GM19372 (cell line): Measurements from ENCODE around the gene MB21D2.
"Not testable (repeated sequence)": the region's sequence is repeated elsewhere in the genome, so short reads cannot be mapped to it uniquely, and the experiment has no call there.

ENCODE experiments used
- ATAC-seq: cut with Tn5 transposase; IDR thresholded peaks from one replicate; pipeline ENCODE4 v1.9.1; 2021; ENCODE audit warnings: mild to moderate bottlenecking, low read depth, moderate library complexity; ENCODE audit not compliant: unreplicated experiment

The MB21D2 gene, protein sequence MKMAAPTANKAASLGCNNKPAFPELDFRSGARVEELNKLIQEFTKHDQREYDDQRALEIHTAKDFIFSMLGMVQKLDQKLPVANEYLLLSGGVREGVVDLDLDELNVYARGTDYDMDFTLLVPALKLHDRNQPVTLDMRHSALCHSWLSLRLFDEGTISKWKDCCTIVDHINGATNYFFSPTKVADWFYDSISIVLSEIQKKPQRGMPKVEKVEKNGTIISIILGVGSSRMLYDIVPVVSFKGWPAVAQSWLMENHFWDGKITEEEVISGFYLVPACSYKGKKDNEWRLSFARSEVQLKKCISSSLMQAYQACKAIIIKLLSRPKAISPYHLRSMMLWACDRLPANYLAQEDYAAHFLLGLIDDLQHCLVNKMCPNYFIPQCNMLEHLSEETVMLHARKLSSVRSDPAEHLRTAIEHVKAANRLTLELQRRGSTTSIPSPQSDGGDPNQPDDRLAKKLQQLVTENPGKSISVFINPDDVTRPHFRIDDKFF

DNA sequence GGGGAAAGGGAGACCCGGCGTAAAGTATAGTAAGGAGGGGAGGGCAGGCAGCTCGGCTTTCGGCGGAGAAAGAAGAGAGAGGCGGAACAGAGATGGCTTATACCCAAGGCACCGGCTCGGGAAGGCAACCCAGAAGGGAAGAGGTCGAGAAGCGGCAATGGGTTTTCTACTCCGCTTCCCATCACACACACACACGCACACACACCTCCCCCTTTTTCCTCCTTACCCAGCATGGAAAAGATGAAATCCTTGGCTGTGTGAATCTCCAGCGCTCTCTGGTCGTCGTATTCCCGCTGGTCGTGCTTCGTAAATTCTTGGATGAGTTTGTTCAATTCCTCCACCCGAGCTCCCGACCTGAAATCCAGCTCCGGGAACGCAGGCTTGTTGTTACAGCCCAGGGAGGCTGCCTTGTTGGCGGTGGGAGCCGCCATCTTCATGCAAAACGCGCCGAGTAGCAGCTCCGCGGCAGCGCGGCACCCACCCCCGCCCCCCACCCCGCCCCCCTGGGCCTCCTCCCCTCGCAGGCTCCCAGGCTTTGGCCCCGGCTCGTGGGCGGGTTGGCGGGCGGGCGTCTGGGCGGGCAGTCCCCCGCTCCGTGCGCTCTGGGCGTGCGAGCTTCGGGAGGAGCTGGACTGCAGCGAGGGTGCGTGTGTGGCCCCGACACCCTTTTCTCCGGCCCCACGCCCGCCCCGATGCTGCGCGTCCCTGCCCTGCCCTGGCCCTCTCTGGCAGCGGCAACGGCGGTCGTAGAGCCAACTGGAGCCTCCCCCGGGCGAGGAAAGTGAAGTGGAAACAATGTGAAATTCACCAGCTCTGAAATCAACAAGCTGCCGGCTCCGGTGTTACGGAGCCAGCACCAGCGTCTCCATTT lies at the start of gene MB21D2:
TSS of gene MB21D2 (minus strand) at position 453 of the 871 bp plus-strand sequence. CDS start at position 437, 16 bp downstream.
- peak; percentile 53 for ATAC-seq

DNA sequence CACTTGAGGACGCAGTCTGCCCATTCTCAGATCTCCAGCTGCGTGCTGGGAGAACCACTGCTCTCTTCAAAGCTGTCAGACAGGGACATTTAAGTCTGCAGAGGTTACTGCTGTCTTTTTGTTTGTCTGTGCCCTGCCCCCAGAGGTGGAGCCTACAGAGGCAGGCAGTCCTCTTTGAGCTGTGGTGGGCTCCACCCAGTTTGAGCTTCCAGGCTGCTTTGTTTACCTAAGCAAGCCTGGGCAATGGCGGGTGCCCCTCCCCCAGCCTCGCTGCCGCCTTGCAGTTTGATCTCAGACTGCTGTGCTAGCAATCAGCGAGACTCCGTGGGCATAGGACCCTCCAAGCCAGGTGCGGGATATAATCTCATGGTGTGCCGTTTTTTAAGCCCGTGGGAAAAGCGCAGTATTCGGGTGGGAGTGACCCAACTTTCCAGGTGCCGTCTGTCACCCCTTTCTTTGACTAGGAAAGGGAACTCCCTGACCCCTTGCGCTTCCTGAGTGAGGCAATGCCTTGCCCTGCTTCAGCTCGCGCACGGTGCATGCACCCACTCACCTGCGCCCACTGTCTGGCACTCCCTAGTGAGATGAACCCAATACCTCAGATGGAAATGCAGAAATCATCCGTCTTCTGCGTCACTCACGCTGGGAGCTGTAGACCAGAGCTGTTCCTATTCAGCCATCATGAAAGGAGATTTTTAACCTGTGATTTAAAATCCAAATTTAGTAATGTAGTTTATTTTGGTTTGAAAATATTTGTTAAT lies 47.5 kb upstream of the MB21D2 start:
- ATAC-seq = not testable (repeated sequence)

DNA sequence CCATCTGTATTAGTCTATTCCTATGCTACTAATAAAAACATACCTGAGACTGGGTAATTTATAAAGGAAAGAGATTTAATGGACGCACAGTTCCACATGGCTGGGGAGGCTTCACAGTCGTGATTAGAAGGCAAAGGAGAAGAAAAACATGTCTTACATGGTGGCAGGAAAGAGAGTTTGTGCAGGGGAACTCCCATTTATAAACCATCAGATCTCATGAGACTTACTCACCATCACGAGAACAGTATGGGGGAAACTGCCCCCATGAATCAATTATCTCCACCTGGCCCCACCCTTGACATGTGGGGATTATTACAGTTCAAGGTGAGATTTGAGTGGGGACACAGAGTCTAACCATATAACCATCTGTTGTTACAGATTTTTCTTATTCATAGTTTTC lies 42.1 kb upstream of the MB21D2 start:
- no peak for ATAC-seq

DNA sequence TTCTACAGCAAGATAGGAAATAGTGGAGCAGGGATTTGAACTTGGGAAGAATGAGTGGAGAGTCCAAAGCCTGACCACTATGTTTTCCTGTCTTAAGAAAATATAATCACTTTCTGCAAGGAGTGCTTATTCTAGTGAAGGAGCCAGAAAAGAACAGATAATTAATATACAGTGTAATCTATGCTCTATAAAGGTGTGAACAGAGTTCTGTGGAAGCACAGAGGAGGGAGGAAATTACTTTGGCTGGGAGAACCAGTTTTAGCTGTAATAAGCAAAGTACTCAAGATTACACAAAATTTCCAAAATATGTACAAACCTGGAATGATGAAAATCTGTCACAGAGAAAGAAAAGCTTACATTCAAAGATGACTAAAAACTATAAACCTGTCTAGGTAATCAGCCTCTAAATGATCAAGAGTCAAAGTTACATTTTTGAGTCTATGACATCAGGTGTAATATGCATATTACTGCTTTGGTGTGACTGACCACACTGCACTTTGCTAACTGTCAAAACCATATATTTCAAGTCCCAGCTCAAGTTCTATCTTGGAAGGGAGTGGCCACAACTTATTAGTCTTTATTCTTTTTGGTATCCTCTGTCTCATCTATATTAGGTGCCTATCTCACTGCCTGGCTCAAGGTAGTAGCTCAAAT lies 40.7 kb upstream of the MB21D2 start:
- ATAC-seq = no peak

DNA sequence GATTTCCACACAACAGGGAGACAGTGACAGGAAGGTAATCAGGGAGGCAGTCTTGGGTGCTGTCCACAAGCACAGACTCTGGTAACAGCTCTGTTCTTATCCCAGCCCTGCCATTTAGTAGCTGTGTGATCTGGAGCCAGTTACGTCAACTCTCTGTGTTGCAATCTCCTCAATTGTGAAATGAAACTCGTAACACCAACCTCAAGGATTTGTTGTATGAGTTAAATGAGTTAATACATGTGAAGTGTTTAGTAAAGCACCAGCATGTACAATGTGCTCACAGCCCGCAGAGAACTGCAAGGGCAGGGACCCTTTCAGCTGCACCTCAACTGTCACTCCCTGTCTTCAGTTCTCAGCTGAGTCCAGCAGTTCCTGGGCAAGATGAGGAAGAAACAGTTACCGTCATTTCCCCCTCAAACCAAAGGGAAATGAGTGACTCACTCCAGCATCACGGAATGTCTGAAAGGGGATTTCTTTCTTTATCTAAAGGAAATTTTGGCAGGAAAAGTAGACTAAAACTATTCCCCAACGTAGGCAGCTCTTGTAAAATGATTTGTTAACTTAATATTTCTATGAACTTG lies 39.9 kb upstream of the MB21D2 start:
- ATAC-seq = no peak

DNA sequence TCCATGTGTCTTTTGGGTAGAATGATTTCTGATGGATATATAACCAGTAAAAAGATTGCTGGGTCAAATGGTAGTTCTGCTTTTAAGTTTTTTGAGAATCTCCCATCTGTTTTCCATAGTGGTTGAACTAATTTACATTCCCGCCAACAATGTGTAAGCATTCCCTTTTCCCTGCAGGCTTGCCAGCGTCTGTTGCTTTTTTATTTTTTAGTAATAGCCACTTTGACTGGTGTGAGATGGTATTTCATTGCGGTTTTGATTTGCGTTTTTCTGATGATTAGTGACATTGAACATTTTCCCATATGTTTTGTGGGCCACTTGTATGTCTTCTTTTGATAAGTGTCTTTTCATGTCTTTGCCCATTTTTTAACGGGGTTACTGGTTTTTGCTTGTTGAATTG lies 36.3 kb upstream of the MB21D2 start:
- no peak for ATAC-seq

DNA sequence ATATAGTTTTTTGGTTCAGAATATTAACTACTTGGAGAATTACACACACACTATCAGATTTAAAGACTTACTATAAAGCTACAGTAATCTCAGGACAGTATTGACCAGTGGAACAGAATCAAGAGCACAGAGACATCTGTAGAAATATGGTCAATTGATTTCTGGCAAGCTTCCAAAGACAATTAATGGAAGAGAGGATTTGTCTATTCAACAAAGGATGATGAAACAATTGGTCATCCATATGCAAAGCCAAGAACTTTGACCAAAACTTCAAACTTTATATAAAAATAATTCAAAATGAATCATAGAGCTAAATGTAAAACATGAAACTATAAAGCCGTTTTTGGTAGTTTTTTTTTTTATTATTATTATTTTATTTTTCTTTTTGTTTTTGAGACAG lies 29.8 kb upstream of the MB21D2 start:
- no peak for ATAC-seq

DNA sequence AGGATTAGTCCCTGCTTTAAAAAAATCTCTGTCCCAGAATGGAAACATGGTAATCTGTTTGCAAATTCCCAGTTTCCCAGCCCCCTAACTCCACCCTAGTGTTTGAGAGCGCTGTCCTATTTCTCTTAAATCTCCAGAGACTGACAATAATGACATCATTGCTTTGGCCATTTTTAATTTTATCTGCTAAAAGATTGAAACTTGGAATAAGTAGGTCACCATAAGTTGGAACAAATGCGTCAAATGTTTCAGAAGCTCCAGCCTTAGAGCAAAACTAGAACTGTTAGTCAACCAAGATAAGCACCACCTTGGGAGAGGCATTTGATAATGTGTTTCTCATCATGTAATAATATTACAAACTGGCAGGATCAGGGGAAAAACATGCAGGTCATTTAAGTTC lies 25.7 kb upstream of the MB21D2 start:
- ATAC-seq = no peak

DNA sequence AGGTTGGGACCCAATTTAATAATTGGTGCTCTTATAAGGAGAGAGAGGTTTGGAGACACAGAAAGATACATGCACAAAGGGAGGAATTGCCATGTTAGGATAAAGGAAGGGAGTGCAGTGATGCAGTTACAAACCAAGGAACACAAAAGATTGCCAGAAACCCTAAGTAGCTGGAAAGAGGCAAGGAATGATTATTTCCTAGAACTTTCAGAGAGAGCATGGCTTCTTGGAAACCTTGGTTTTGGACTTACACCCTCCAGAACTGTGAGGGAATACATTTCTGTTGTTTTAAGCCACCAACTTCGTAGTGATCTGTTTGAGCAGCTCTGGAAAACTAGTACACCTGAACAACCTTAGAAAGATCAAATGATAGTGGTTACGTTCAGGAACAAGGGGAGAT lies 25.0 kb upstream of the MB21D2 start:
- ATAC-seq = no peak

DNA sequence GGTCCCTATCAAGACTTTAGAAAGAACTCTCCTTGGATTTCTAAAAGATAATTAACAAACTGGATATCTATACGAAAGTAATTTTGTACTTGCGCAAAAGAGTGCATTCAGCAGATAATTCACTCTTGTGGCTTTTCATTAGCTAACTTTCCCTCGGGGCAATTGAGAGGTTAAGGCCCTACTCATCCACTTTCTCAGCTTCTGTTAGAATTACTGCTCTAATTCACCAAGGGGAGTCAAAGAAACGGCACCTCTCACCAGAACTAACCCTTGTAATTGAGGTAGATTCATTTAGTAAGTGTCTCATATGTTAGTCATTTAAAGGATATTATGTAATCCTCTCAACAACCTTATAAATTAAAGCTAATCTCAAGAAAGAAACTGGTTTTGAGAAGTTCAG lies 22.5 kb upstream of the MB21D2 start:
- no peak for ATAC-seq

DNA sequence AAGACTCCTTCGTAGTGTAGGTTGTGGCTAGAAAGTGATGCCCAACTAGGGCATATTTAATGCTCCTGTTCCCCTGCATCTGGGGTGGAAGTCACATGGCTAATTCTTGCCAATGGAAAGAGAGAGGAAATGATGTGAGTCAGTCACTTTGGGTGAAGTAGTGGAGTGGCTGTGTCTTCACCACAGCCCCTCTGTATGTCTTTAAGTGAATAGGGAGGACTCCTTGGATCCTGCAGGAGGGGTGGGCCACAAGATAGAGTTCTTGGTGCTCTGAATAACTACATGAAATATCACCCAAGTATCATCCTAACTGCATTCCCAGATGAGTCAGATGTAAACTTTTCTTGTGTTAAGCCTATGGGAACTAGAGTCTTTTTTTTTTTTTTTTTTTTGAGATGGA lies 17.8 kb upstream of the MB21D2 start:
- ATAC-seq = no peak

DNA sequence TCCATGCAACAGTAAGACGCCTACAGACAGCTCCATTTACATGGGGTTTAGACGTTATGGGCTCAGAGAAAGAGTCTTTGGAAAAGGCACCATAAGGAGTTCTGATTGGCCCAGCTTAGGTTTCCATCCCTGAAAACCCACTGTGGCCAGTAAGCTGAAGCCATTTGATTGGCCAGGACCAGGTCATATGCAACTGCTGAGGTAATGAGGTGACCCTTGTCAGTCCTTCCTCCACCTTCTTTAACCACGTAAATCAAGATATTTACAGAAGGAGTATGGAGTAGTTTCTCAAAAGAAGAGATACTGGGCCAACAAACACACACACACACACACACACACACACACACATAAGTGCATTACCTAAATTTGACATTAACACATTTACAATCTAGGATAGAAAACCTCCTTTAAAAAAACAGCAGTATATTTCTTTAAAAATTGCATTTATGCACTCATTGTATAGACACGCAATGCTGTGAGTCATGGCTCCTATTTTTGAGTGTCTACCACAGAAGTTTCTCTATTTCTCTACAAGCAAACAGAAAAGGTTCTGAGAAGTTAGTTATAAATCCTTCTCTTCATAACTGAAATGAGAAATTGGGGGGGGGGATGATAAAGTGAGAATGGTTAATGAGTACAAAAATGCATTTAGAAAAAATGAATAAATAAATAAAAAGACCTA lies 16.3 kb upstream of the MB21D2 start:
- no peak for ATAC-seq

DNA sequence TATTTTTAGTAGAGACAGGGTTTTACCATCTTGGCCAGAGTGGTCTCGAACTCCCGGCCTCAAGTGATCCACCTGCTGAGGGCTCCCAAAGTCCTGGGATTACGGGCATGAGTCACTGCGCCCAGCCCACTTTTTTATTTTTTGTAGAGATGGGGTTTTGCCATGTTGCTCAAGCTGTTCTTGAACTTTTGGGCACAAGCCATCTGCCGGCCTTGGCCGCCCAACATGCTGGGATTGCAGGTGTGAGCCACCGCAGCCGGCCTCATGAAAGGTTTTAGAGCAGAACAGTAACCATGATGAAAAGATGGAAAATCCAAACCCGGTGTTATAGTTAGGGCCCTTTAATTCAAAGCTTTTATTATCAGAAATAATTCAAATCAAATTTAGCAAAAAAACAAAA lies 15.6 kb upstream of the MB21D2 start:
- ATAC-seq = no peak

DNA sequence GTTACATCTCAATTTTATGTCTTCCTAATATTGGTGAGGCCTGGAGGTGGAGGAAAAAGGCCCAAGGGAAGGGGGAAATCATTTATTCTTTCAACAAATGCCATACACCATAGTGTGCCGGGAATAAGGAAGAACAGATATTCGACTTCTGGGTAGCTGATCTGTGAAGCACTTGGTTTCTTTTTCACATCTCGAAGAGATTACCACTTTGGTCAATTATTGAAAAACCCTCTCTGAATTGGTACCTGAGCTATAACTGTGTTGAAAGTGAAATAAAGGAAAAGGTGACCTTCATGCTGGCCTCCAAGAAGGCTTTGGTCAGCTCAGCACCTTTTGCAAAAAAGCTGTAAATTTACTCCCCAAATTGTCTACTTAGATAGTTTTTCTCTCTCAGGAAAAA lies 14.2 kb upstream of the MB21D2 start:
- peak; percentile 63 for ATAC-seq

DNA sequence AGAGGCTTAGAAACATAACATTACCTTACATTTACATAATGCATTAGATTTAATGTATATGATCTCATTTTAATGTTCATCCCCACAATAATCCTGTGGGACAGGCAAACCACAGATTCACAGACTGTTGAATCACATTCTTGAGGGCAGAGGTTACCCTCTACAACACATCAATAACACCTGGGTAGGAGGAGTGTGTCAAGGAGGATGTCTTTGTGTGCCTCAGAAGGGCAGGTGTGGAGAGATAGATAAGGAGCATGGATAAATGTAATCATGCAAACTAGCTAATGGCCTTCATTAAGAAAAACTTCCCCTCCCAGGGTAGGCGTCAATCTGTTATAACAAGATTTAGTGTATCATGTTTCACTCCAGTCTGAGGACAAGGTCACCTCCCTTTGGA lies 12.9 kb upstream of the MB21D2 start:
- no peak for ATAC-seq

DNA sequence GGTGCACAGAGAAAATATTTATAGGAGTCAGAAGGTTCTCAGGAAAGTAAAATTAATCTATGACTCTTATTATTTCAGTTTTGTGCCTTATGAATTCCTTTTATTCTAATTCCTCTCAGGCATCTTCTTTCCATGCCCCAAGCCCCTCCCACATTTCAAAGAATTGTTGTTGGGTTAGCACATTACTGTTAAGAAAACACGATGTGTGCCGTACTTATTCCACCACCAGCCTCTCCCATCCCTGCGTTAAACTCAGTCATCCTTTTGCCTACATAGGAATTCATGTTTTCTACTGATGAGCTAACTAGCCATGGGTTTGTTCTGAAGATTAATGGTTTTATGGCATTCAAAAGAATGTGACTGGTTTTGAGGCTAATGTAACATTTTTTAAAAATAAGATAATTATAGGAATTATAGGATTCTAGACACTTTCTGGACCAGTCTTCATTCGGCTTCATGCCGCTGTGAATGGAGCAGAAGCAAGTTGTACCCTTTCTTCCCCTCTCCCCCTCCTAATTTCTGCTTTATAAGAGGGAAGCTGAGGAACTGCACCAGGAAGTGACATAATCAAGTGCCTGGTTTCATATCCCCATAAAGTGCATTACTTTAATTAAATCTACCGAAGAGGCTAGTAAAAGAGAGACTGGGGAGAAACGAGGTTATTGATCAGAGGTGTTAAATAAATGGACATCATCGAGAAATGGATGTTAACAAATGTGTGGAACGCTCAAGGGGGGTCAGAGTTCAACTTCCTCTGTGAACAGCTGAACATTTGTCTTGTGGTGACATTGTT lies 12.3 kb upstream of the MB21D2 start:
- ATAC-seq = no peak

DNA sequence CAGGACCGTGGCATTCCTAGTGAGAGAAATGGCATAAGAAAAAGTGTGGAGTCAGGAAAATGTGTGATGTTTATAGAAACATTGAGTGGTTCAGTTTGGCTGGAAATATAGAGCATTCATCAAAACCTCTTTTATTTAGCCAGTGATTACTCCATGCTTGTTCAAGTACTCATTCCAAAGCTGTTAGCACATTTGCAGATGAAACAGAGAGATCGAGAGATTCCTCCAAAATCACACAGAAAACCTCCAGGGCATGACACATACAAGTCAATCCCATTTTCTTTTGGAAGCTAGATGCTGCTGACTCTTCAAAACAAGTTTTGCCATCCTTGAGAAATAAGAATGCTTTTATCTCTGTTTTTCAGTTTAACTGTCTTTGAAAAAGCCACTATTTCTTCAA lies 11.5 kb upstream of the MB21D2 start:
- no peak for ATAC-seq

DNA sequence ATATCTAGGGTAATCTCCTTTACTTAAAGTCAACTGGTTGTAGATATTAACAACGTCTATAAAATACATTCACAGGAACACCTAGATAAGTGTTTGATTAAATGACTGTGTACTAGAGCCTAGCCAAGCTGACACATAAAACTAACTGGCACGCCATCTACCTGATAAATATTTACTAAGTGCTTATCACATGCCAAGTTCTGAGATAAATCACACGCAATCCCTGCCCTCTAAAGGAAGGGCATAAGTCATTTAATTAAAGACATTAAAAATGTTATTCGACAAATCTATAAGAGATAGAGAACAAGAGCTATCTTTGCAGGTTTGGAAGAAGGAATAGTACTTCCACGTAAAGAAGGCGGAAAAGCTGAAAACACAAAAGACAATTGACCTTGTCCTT lies 11.1 kb upstream of the MB21D2 start:
- no peak for ATAC-seq

DNA sequence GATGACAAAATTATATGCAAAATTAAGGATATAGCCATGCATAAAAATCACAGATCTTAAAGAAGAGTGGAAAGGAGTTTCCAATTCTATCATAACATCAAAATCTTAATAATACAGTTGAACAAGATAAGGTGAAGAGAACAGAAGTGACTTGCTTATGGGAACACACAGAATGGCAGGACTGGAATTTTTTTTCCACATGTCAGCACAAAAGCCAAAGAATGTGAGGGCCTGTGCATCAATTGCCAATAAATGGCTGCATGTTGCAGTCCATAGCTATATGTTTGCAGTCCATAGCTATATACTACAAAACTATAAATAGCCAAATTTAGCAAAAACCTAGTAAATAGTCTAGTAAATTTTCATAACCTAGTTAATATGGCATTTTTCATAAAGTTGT lies 10.4 kb upstream of the MB21D2 start:
- ATAC-seq = no peak
